NB4 (cell line): ENCODE measurements around the gene RNASEH2A.

Experiments
- POLR2A ChIP-seq: IDR thresholded peaks from 2 replicates; pipeline ENCODE4 v1.6.1; 2011; ENCODE audit warnings: mild to moderate bottlenecking; ENCODE audit not compliant: insufficient read length; ENCODE audit errors: extremely low read depth
- TF ChIP-seq, protein P1 (sequence below): IDR thresholded peaks from 2 replicates; pipeline ENCODE4 v1.6.1; 2011; ENCODE audit warnings: low read depth, low read length

DNA sequence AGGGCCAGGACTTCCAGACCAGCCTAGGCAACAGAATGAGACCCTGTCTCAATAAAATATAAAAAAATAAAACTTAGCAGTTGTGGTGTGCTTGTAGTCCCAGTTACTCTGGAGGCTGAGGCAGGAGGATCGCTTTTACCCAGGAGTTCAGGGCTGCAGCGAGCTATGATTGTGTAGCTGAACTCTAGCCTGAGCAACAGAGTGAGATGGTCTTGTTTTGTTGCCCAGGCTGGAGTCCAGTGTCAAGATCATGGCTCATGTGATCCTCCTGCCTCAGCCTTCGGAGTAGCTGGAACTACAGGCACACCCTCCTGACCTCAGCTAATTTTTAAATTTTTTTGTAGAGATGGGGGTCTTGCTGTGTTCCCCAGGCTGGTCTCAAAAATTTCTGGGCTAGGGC lies 19.4 kb upstream of the RNASEH2A start:
- TF ChIP-seq, protein P1, sequence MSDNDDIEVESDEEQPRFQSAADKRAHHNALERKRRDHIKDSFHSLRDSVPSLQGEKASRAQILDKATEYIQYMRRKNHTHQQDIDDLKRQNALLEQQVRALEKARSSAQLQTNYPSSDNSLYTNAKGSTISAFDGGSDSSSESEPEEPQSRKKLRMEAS, result no peak
- no peak for TF ChIP-seq POLR2A
